CD8-positive, alpha-beta memory T cell (primary cell): ENCODE measurements around the gene CTDSPL. TPM values are rescaled to one million over a fixed set of nuclear protein-coding genes. Genes with fewer than 3 reads are reported as not detected.

Experiments used
- CTCF ChIA-PET: fragments of 350-600 bp; sonication (Branson Sonifier 250); formaldehyde crosslinking; loops from one replicate; lab custom pipeline; 2021; ENCODE audit warnings: antibody characterized with exemption; lab: Charles Lee
- POLR2A ChIA-PET: fragments of 350-600 bp; sonication (Branson Sonifier 250); formaldehyde crosslinking; loops from one replicate; lab custom pipeline; 2021; ENCODE audit warnings: antibody characterized with exemption; lab: Charles Lee
- DNase-seq, 5 donors: peaks; one replicate each; pipeline versions ENCODE4 v3.0.0 to v3.0.0-alpha.2; 2020 to 2022; ENCODE audit warnings: mixed read lengths in 1 of 5
- H3K27ac ChIP-seq: one replicate; pipeline ENCODE4 v1.7.0; 2013; ENCODE audit warnings: low read depth, mild to moderate bottlenecking, low read length, moderate library complexity
- H3K27me3 ChIP-seq: 2 replicates; pipeline ENCODE4 v1.7.0; 2013; ENCODE audit warnings: low read length, mild to moderate bottlenecking; ENCODE audit not compliant: insufficient read depth, poor library complexity, severe bottlenecking
- H3K36me3 ChIP-seq: 2 replicates; pipeline ENCODE4 v1.7.0; 2013; ENCODE audit warnings: mild to moderate bottlenecking, low read length, moderate library complexity; ENCODE audit not compliant: insufficient read depth
- H3K4me1 ChIP-seq: 2 replicates; pipeline ENCODE4 v1.7.0; 2013; ENCODE audit warnings: mild to moderate bottlenecking, low read length, moderate library complexity; ENCODE audit not compliant: insufficient read depth
- H3K4me3 ChIP-seq: 2 replicates; pipeline ENCODE4 v1.7.0; 2013; ENCODE audit warnings: mild to moderate bottlenecking, low read length
- H3K9me3 ChIP-seq: 2 replicates; pipeline ENCODE4 v1.7.0; 2013; ENCODE audit warnings: mild to moderate bottlenecking, low read length
- H3K27ac Mint-ChIP-seq, 8 donors: one replicate each; pipeline ENCODE4 v1.8.0; 2020 to 2021; ENCODE audit warnings: mixed read lengths in 8 of 8, mild to moderate bottlenecking in 6 of 8, inconsistent platforms in 3 of 8, moderate library complexity in 3 of 8
- H3K27me3 Mint-ChIP-seq, 2 donors: one replicate each; pipeline ENCODE4 v1.8.0; 2020 to 2021; ENCODE audit warnings: mixed read lengths in 2 of 2, mild to moderate bottlenecking in 1 of 2, moderate library complexity in 1 of 2
- H3K36me3 Mint-ChIP-seq, 3 donors: one replicate each; pipeline ENCODE4 v1.8.0; 2020 to 2021; ENCODE audit warnings: mixed read lengths in 3 of 3, inconsistent platforms in 1 of 3, mild to moderate bottlenecking in 1 of 3
- H3K4me1 Mint-ChIP-seq, 3 donors: one replicate each; pipeline ENCODE4 v1.8.0; 2020 to 2021; ENCODE audit warnings: mixed read lengths in 3 of 3, inconsistent platforms in 1 of 3, mild to moderate bottlenecking in 1 of 3
- H3K4me3 Mint-ChIP-seq, 7 donors: one replicate each; pipeline ENCODE4 v1.8.0; 2020 to 2021; ENCODE audit warnings: mixed read lengths in 7 of 7, mild to moderate bottlenecking in 6 of 7, moderate library complexity in 4 of 7, inconsistent platforms in 2 of 7
- H3K9me3 Mint-ChIP-seq, 5 donors: one replicate each; pipeline ENCODE4 v1.8.0; 2020 to 2022; ENCODE audit warnings: mixed read lengths in 5 of 5, mild to moderate bottlenecking in 3 of 5, moderate library complexity in 2 of 5, inconsistent platforms in 1 of 5
- polyA plus RNA-seq: library from polyadenylated mRNA; unstranded; fragments of 300-500 nt; fragmentation: Illumina TruSeq; gene quantifications from one replicate; pipeline ENCODE4 v1.2.3, GENCODE V29; 2021
- total RNA-seq, 2 experiments: library from RNA; stranded (reverse); gene quantifications; one replicate each; pipeline ENCODE4 v1.2.3, GENCODE V29; 2021

CTDSPL gene
- total and polyA plus RNA-seq, 3 experiments from 2014 or later = 0.74 to 0.84 TPM; not detected in 1

GRCh38 chr3:37836589-37836988 lies 25.1 kb upstream of the CTDSPL start:
- ChIA-PET CTCF (no interaction called here), POLR2A (no interaction called here)
- H3K27me3 ChIP-seq = no peaks in the 10 kb centered on the region
- no peak overlapping the region for H3K27ac Mint-ChIP-seq
- H3K36me3 Mint-ChIP-seq = no peaks in the 10 kb centered on the region
- H3K4me3 ChIP-seq = no peak overlapping the region
- H3K4me3 Mint-ChIP-seq = no peak overlapping the region
- H3K27me3 Mint-ChIP-seq = peaks cover 3 to 40% of the 10 kb centered on the region in 2 donors
- H3K36me3 ChIP-seq = no peaks in the 10 kb centered on the region
- H3K9me3 Mint-ChIP-seq = peaks cover 0 to 3% (median 0%) of the 10 kb centered on the region in 5 donors
- DNase-seq = no peak
- H3K4me1 ChIP-seq = no peaks in the 10 kb centered on the region
- H3K4me1 Mint-ChIP-seq = no peaks in the 10 kb centered on the region
- no peaks in the 10 kb centered on the region for H3K9me3 ChIP-seq
- H3K27ac ChIP-seq = no peak overlapping the region

GRCh38 chr3:37847689-37848088 lies 14.0 kb upstream of the CTDSPL start:
- Histone ChIP-seq H3K36me3 (no peaks in the 10 kb centered on the region), H3K27ac (no peak overlapping the region), H3K4me3 (no peak overlapping the region), H3K4me1 (no peaks in the 10 kb centered on the region), H3K9me3 (no peaks in the 10 kb centered on the region), H3K27me3 (no peaks in the 10 kb centered on the region)
- Mint-ChIP-seq H3K27me3 (peaks cover 4% of the 10 kb centered on the region in 2 donors), H3K27ac (no peak overlapping the region), H3K4me3 (no peak overlapping the region), H3K9me3 (peaks cover 0 to 3% (median 0%) of the 10 kb centered on the region in 5 donors), H3K36me3 (peaks cover 0 to 2% (median 0%) of the 10 kb centered on the region in 3 donors), H3K4me1 (no peaks in the 10 kb centered on the region)
- ChIA-PET CTCF (no interaction called here), POLR2A (no interaction called here)
- DNase-seq = no peak

- Histone ChIP-seq H3K9me3 (no peaks in the 10 kb centered on the region), H3K4me1 (no peaks in the 10 kb centered on the region), H3K27ac (no peak overlapping the region), H3K27me3 (no peaks in the 10 kb centered on the region), H3K4me3 (no peak overlapping the region), H3K36me3 (no peaks in the 10 kb centered on the region)
- Mint-ChIP-seq H3K4me3 (no peak overlapping the region), H3K27ac (peak overlapping the region in 1 of 8 donors; percentile 81), H3K36me3 (no peaks in the 10 kb centered on the region), H3K9me3 (no peaks in the 10 kb centered on the region), H3K4me1 (no peaks in the 10 kb centered on the region), H3K27me3 (peaks cover 4% of the 10 kb centered on the region in 2 donors)
- ChIA-PET POLR2A (no interaction called here), CTCF (no interaction called here)
- DNase-seq = no peak
These were observed 12.3 kb upstream of the CTDSPL start for GRCh38 chr3:37849146-37849923.

- Histone ChIP-seq H3K27ac (no peak overlapping the region), H3K27me3 (no peaks in the 10 kb centered on the region), H3K4me3 (no peak overlapping the region), H3K36me3 (no peaks in the 10 kb centered on the region), H3K9me3 (no peaks in the 10 kb centered on the region), H3K4me1 (no peaks in the 10 kb centered on the region)
- Mint-ChIP-seq H3K27ac (no peak overlapping the region), H3K36me3 (no peaks in the 10 kb centered on the region), H3K4me3 (no peak overlapping the region), H3K4me1 (no peaks in the 10 kb centered on the region), H3K27me3 (peaks cover 4% of the 10 kb centered on the region in 2 donors), H3K9me3 (no peaks in the 10 kb centered on the region)
- DNase-seq = no peak
- POLR2A ChIA-PET = interaction anchor here (0.6 kb wide), 1 partner anchor 9 kb away, joined by 3 read pairs; no protein-coding TSS in a partner anchor
- CTCF ChIA-PET = interaction anchor here (1.5 kb wide), 1 partner anchor 116 kb away, joined by 5 read pairs; no protein-coding TSS in a partner anchor
These were observed 9.6 kb upstream of the CTDSPL start for GRCh38 chr3:37852097-37852496.

- Mint-ChIP-seq H3K27ac (no peak overlapping the region), H3K36me3 (no peaks in the 10 kb centered on the region), H3K4me3 (no peak overlapping the region), H3K9me3 (no peaks in the 10 kb centered on the region), H3K4me1 (no peaks in the 10 kb centered on the region), H3K27me3 (peaks cover 4 to 6% of the 10 kb centered on the region in 2 donors)
- H3K9me3 ChIP-seq = no peaks in the 10 kb centered on the region
- no peak overlapping the region for H3K4me3 ChIP-seq
- ChIA-PET CTCF (interaction anchor here (1.5 kb wide), 1 partner anchor 115 kb away, joined by 5 read pairs; no protein-coding TSS in a partner anchor), POLR2A (no interaction called here)
- H3K36me3 ChIP-seq = no peaks in the 10 kb centered on the region
- H3K4me1 ChIP-seq = no peaks in the 10 kb centered on the region
- H3K27ac ChIP-seq = no peak overlapping the region
- no peaks in the 10 kb centered on the region for H3K27me3 ChIP-seq
- DNase-seq = no peak
These were observed 8.9 kb upstream of the CTDSPL start for GRCh38 chr3:37852771-37853170.

- Mint-ChIP-seq H3K4me1 (no peaks in the 10 kb centered on the region), H3K36me3 (no peaks in the 10 kb centered on the region), H3K27me3 (peaks cover 6% of the 10 kb centered on the region in 2 donors), H3K27ac (no peak overlapping the region), H3K9me3 (no peaks in the 10 kb centered on the region), H3K4me3 (no peak overlapping the region)
- Histone ChIP-seq H3K9me3 (no peaks in the 10 kb centered on the region), H3K27ac (no peak overlapping the region), H3K4me1 (no peaks in the 10 kb centered on the region), H3K36me3 (no peaks in the 10 kb centered on the region), H3K4me3 (no peak overlapping the region), H3K27me3 (no peaks in the 10 kb centered on the region)
- POLR2A ChIA-PET = no interaction called here
- no peak for DNase-seq
- CTCF ChIA-PET = interaction anchor here (2.2 to 3.0 kb wide), 3 partner anchors 113 to 186 kb away, joined by 5 to 30 read pairs (median 6); partner anchors contain the start of gene DLEC1
These were observed 7.8 kb upstream of the CTDSPL start for GRCh38 chr3:37853691-37854413.

GRCh38 chr3:37855363-37855970 lies 6.2 kb upstream of the CTDSPL start:
- Histone ChIP-seq H3K4me3 (no peak overlapping the region), H3K4me1 (peaks cover 7% of the 10 kb centered on the region), H3K9me3 (no peaks in the 10 kb centered on the region), H3K27ac (no peak overlapping the region), H3K27me3 (no peaks in the 10 kb centered on the region), H3K36me3 (no peaks in the 10 kb centered on the region)
- peaks cover 13 to 15% of the 10 kb centered on the region in 2 donors for H3K27me3 Mint-ChIP-seq
- H3K4me3 Mint-ChIP-seq = no peak overlapping the region
- H3K4me1 Mint-ChIP-seq = peaks cover under 1 to 6% (median 2%) of the 10 kb centered on the region in 3 donors
- ChIA-PET POLR2A (no interaction called here), CTCF (interaction anchor here (0.8 to 3.0 kb wide), 9 partner anchors 10 to 184 kb away, joined by 3 to 30 read pairs (median 6); partner anchors contain the start of gene DLEC1)
- H3K9me3 Mint-ChIP-seq = no peaks in the 10 kb centered on the region
- no peak overlapping the region for H3K27ac Mint-ChIP-seq
- H3K36me3 Mint-ChIP-seq = no peaks in the 10 kb centered on the region
- DNase-seq = peak; percentile 28 to 71 (median 58)
